Mesenchymal stem cell (in vitro differentiated cells and primary cell): ENCODE results near the gene SH3RF2.

Source experiments
- DNase-seq: peaks from one replicate; pipeline ENCODE4 v3.0.0-alpha.2; 2013
- H2AFZ ChIP-seq: one replicate; pipeline ENCODE4 v1.6.1; 2013; ENCODE audit warnings: low read depth, mild to moderate bottlenecking, control low read depth, inconsistent platforms, low read length, moderate library complexity
- H2AK5ac ChIP-seq: 2 replicates; pipeline ENCODE4 v1.6.1; 2013; ENCODE audit warnings: low read length, moderate library complexity, mild to moderate bottlenecking, inconsistent platforms; ENCODE audit not compliant: severe bottlenecking
- H2BK120ac ChIP-seq: one replicate; pipeline ENCODE4 v1.6.1; 2013; ENCODE audit warnings: low read depth, mild to moderate bottlenecking, inconsistent platforms, low read length, moderate library complexity
- H2BK12ac ChIP-seq, 2 experiments: one replicate each; pipeline ENCODE4 v1.6.1; 2013; ENCODE audit warnings: inconsistent platforms in 2 of 2, low read length in 2 of 2, mild to moderate bottlenecking in 2 of 2, moderate library complexity in 2 of 2, control low read depth in 1 of 2
- H2BK15ac ChIP-seq: one replicate; pipeline ENCODE4 v1.6.1; 2013; ENCODE audit warnings: mild to moderate bottlenecking, low read depth, inconsistent platforms; ENCODE audit not compliant: poor library complexity, severe bottlenecking
- H2BK5ac ChIP-seq: 2 replicates; pipeline ENCODE4 v1.6.1; 2013; ENCODE audit warnings: low read depth, mild to moderate bottlenecking, low read length, control low read depth, inconsistent platforms; ENCODE audit not compliant: poor library complexity, severe bottlenecking
- H3K14ac ChIP-seq, 2 experiments: one replicate each; pipeline ENCODE4 v1.6.1; 2013; ENCODE audit warnings: inconsistent platforms in 2 of 2, low read length in 2 of 2, control low read depth in 1 of 2, mild to moderate bottlenecking in 1 of 2, moderate library complexity in 1 of 2
- H3K18ac ChIP-seq, 2 experiments: one replicate each; pipeline ENCODE4 v1.6.1; 2013; ENCODE audit warnings: inconsistent platforms in 2 of 2, low read length in 2 of 2, control low read depth in 1 of 2, low read depth in 1 of 2, mild to moderate bottlenecking in 1 of 2
- H3K23ac ChIP-seq, 2 experiments: one replicate each; pipeline ENCODE4 v1.6.1; 2013; ENCODE audit warnings: inconsistent platforms in 2 of 2, low read length in 2 of 2, mild to moderate bottlenecking in 2 of 2, moderate library complexity in 2 of 2, control low read depth in 1 of 2
- H3K27ac ChIP-seq: 2 replicates; pipeline ENCODE4 v1.5.1; 2013; ENCODE audit warnings: mild to moderate bottlenecking, moderate library complexity, low read length, control low read depth, inconsistent platforms; ENCODE audit not compliant: poor library complexity, severe bottlenecking
- H3K27me3 ChIP-seq, 2 experiments: 2 replicates each; pipeline versions ENCODE4 v1.6.1 to v1.7.0; 2013; ENCODE audit warnings: low read length in 2 of 2, mild to moderate bottlenecking in 2 of 2, moderate library complexity in 2 of 2, control low read depth in 1 of 2, inconsistent platforms in 1 of 2; ENCODE audit not compliant: control insufficient read depth in 1 of 2, insufficient read depth in 1 of 2
- H3K36me3 ChIP-seq, 2 experiments: 2 replicates each; pipeline versions ENCODE4 v1.6.1 to v1.7.0; 2013; ENCODE audit warnings: low read length in 2 of 2, control low read depth in 1 of 2, inconsistent platforms in 1 of 2, low read depth in 1 of 2, mild to moderate bottlenecking in 1 of 2; ENCODE audit not compliant: insufficient read depth in 2 of 2, control insufficient read depth in 1 of 2
- H3K4ac ChIP-seq, 2 experiments: one replicate each; pipeline ENCODE4 v1.6.1; 2013; ENCODE audit warnings: inconsistent platforms in 2 of 2, low read length in 2 of 2, mild to moderate bottlenecking in 2 of 2, moderate library complexity in 2 of 2, control low read depth in 1 of 2, low read depth in 1 of 2
- H3K4me1 ChIP-seq: 2 replicates; pipeline ENCODE4 v1.6.1; 2013; ENCODE audit warnings: low read depth, low read length, control low read depth; ENCODE audit not compliant: control insufficient read depth, insufficient read depth
- H3K4me2 ChIP-seq: 2 replicates; pipeline ENCODE4 v1.6.1; 2013; ENCODE audit warnings: low read length, mild to moderate bottlenecking, inconsistent platforms; ENCODE audit not compliant: poor library complexity, severe bottlenecking
- H3K4me3 ChIP-seq, 2 experiments: 2 replicates each; pipeline versions ENCODE4 v1.5.1 to v1.7.0; 2013; ENCODE audit warnings: low read length in 2 of 2, mild to moderate bottlenecking in 2 of 2, control low read depth in 1 of 2, low read depth in 1 of 2; ENCODE audit not compliant: insufficient read depth in 1 of 2
- H3K79me1 ChIP-seq: replicated peaks from 2 replicates; pipeline ENCODE4 v1.6.1; 2013; ENCODE audit warnings: mild to moderate bottlenecking, control low read depth, low read length, inconsistent platforms; ENCODE audit not compliant: poor library complexity, severe bottlenecking
- H3K9ac ChIP-seq: 2 replicates; pipeline ENCODE4 v1.7.0; 2013; ENCODE audit warnings: mild to moderate bottlenecking, low read length, moderate library complexity
- H3K9me3 ChIP-seq: 2 replicates; pipeline ENCODE4 v1.7.0; 2013; ENCODE audit warnings: mild to moderate bottlenecking, low read length; ENCODE audit not compliant: control insufficient read depth
- H4K8ac ChIP-seq: one replicate; pipeline ENCODE4 v1.6.1; 2013; ENCODE audit warnings: inconsistent platforms, mild to moderate bottlenecking, low read length, moderate library complexity
- H4K91ac ChIP-seq: one replicate; pipeline ENCODE4 v1.6.1; 2013; ENCODE audit warnings: mild to moderate bottlenecking, low read length, inconsistent platforms
- WGBS: methylation state at CpG from one replicate; pipeline ENCODE4 v1.1.7; 2013; ENCODE audit warnings: mixed read lengths; 5-methylcytosine and 5-hydroxymethylcytosine counted together

Gene SH3RF2

GRCh38 chr5:145934276-145934675 is 2.1 kb upstream of the SH3RF2 start:
- no peak overlapping the region for H2BK120ac ChIP-seq

GRCh38 chr5:145937432-145938250 is 1.3 kb downstream of the SH3RF2 start:
- Histone ChIP-seq H2AK5ac (peak overlapping the region; percentile 46), H3K4me2 (peak overlapping the region; percentile 30), H4K91ac (no peak overlapping the region), H3K27ac (peak overlapping the region; percentile 63), H2AFZ (no peak overlapping the region), H2BK12ac (peak overlapping the region in 1 of 2 experiments; percentile 54), H2BK15ac (no peak overlapping the region), H3K27me3 (no peaks in the 10 kb centered on the region), H2BK5ac (no peak overlapping the region), H3K79me1 (peaks cover 3% of the 10 kb centered on the region), H3K9me3 (no peaks in the 10 kb centered on the region), H3K4me1 (peaks cover 11% of the 10 kb centered on the region), H3K14ac (peak overlapping the region in 1 of 2 experiments; percentile 83), H3K4me3 (no peak overlapping the region), H3K23ac (no peak overlapping the region), H2BK120ac (no peak overlapping the region), H3K9ac (no peak overlapping the region), H3K4ac (no peak overlapping the region), H4K8ac (no peak overlapping the region), H3K18ac (peak overlapping the region; percentile 12 to 54), H3K36me3 (no peaks in the 10 kb centered on the region)
- DNase-seq = peak; percentile 34
- 63% methylated on average over 21 of the region's 23 CpGs for WGBS

More at GRCh38 chr5:145934276-145934675, 2.1 kb upstream of the SH3RF2 start:
- 56% methylated on average over 5 of the region's 5 CpGs for WGBS
- Histone ChIP-seq H3K9me3 (no peaks in the 10 kb centered on the region), H3K36me3 (no peaks in the 10 kb centered on the region), H2AK5ac (no peak overlapping the region), H3K4me3 (no peak overlapping the region), H3K4ac (no peak overlapping the region), H3K18ac (no peak overlapping the region), H2BK5ac (no peak overlapping the region), H3K23ac (no peak overlapping the region), H4K8ac (no peak overlapping the region), H3K9ac (no peak overlapping the region), H3K79me1 (peaks cover 3% of the 10 kb centered on the region), H3K4me2 (no peak overlapping the region), H3K27me3 (no peaks in the 10 kb centered on the region), H2BK12ac (no peak overlapping the region), H2AFZ (no peak overlapping the region), H3K27ac (no peak overlapping the region), H3K4me1 (peaks cover 9% of the 10 kb centered on the region), H2BK15ac (no peak overlapping the region), H4K91ac (no peak overlapping the region), H3K14ac (no peak overlapping the region)
- no peak for DNase-seq

GRCh38 chr5:145938776-145939539 is 2.6 kb downstream of the SH3RF2 start:
- no peak overlapping the region for H2AK5ac ChIP-seq
- no peak overlapping the region for H3K27ac ChIP-seq
- no peak overlapping the region for H3K4ac ChIP-seq
- H3K23ac ChIP-seq = no peak overlapping the region
- no peak overlapping the region for H3K4me3 ChIP-seq
- H3K9ac ChIP-seq = no peak overlapping the region
- no peaks in the 10 kb centered on the region for H3K27me3 ChIP-seq
- H4K8ac ChIP-seq = no peak overlapping the region
- H3K14ac ChIP-seq = no peak overlapping the region
- peaks cover 11% of the 10 kb centered on the region for H3K4me1 ChIP-seq
- H2BK15ac ChIP-seq = no peak overlapping the region
- H2AFZ ChIP-seq = no peak overlapping the region
- no peaks in the 10 kb centered on the region for H3K36me3 ChIP-seq
- H3K9me3 ChIP-seq = no peaks in the 10 kb centered on the region
- H2BK5ac ChIP-seq = no peak overlapping the region
- no peak for DNase-seq
- H2BK120ac ChIP-seq = no peak overlapping the region
- H3K4me2 ChIP-seq = no peak overlapping the region
- WGBS = 53% methylated on average over 11 of the region's 11 CpGs
- H4K91ac ChIP-seq = no peak overlapping the region
- no peak overlapping the region for H2BK12ac ChIP-seq
- H3K18ac ChIP-seq = peak overlapping the region in 1 of 2 experiments; percentile 29
- peaks cover 3% of the 10 kb centered on the region for H3K79me1 ChIP-seq

- H3K79me1 ChIP-seq = peaks cover 3% of the 10 kb centered on the region
- no peak overlapping the region for H4K91ac ChIP-seq
- no peak overlapping the region for H3K4me3 ChIP-seq
- no peak overlapping the region for H3K9ac ChIP-seq
- 71% methylated on average over 4 of the region's 4 CpGs for WGBS
- H3K36me3 ChIP-seq = no peaks in the 10 kb centered on the region
- H4K8ac ChIP-seq = no peak overlapping the region
- no peak overlapping the region for H2BK12ac ChIP-seq
- H3K14ac ChIP-seq = no peak overlapping the region
- no peak overlapping the region for H3K4ac ChIP-seq
- H2BK120ac ChIP-seq = no peak overlapping the region
- no peak overlapping the region for H2AFZ ChIP-seq
- no peak overlapping the region for H2BK5ac ChIP-seq
- H2AK5ac ChIP-seq = no peak overlapping the region
- H3K4me1 ChIP-seq = peaks cover 11% of the 10 kb centered on the region
- H3K4me2 ChIP-seq = no peak overlapping the region
- no peaks in the 10 kb centered on the region for H3K27me3 ChIP-seq
- no peak overlapping the region for H3K18ac ChIP-seq
- no peak for DNase-seq
- no peak overlapping the region for H3K23ac ChIP-seq
- H3K27ac ChIP-seq = no peak overlapping the region
- no peak overlapping the region for H2BK15ac ChIP-seq
- no peaks in the 10 kb centered on the region for H3K9me3 ChIP-seq
These were observed 3.2 kb downstream of the SH3RF2 start for GRCh38 chr5:145939540-145940065.
